H1 (cell line): ENCODE data around the gene COG7. TPM values are rescaled to one million over a fixed set of nuclear protein-coding genes. Genes with fewer than 3 reads are reported as not detected.
"Not testable (repeated sequence)": the region's sequence is repeated elsewhere in the genome, so short reads cannot be mapped to it uniquely, and the experiment has no call there.

Source experiments
- CTCF ChIA-PET: fragments of 300-600 bp; sonication (Branson Sonifier 250); formaldehyde crosslinking; loops from one replicate; lab custom pipeline; 2021; ENCODE audit not compliant: partially characterized antibody; lab: Charles Lee
- POLR2A ChIA-PET: fragments of 300-600 bp; sonication (Branson Sonifier 250); formaldehyde crosslinking; loops from one replicate; lab custom pipeline; 2021; ENCODE audit warnings: inconsistent platforms; ENCODE audit not compliant: partially characterized antibody; lab: Charles Lee
- DNase-seq, 2 experiments: peaks; one replicate each; pipeline versions ENCODE4 v3.0.0 to v3.0.0-alpha.2; 2010 to 2022; ENCODE audit warnings: low spot score in 2 of 2, low read depth in 1 of 2, mixed read lengths in 1 of 2
- FAIRE-seq: peaks from 2 replicates; lab custom pipeline; 2011; peaks lifted over from hg19 to GRCh38; lab: Jason Lieb, UNC
- H2AFZ ChIP-seq: 2 replicates; pipeline ENCODE4 v1.8.1; 2012; ENCODE audit warnings: low read length, inconsistent platforms
- H2AK5ac ChIP-seq: 2 replicates; pipeline ENCODE4 v1.6.1; 2013; ENCODE audit warnings: low read depth, low read length
- H2BK120ac ChIP-seq: replicated peaks from 2 replicates; pipeline ENCODE3; 2013; ENCODE audit warnings: low read depth, low read length, inconsistent platforms
- H2BK12ac ChIP-seq: 2 replicates; pipeline ENCODE4 v1.6.1; 2013; ENCODE audit warnings: low read depth, low read length
- H2BK15ac ChIP-seq: 2 replicates; pipeline ENCODE4 v1.6.1; 2013; ENCODE audit warnings: low read length
- H2BK20ac ChIP-seq: 2 replicates; pipeline ENCODE4 v1.6.1; 2013; ENCODE audit warnings: low read length
- H2BK5ac ChIP-seq: 2 replicates; pipeline ENCODE4 v1.6.1; 2013; ENCODE audit warnings: low read depth, low read length
- H3K14ac ChIP-seq: 2 replicates; pipeline ENCODE4 v1.6.1; 2013; ENCODE audit warnings: inconsistent platforms; ENCODE audit not compliant: insufficient read length
- H3K18ac ChIP-seq: 2 replicates; pipeline ENCODE4 v1.6.1; 2013; ENCODE audit warnings: low read length; ENCODE audit errors: extremely low read depth
- H3K23ac ChIP-seq: 2 replicates; pipeline ENCODE4 v1.6.1; 2013; ENCODE audit warnings: inconsistent platforms; ENCODE audit not compliant: insufficient read length
- H3K23me2 ChIP-seq: 2 replicates; pipeline ENCODE4 v1.6.1; 2013; ENCODE audit warnings: low read depth, low read length
- H3K27ac ChIP-seq: 2 replicates; pipeline ENCODE4 v1.6.1; 2011; ENCODE audit warnings: low read depth, low read length, inconsistent platforms
- H3K27me3 ChIP-seq, 4 experiments: replicated peaks in 1 of 4; 1 replicate in 1 of 4; 2 replicates in 3 of 4; pipeline versions ENCODE4 v1.6.1 to v1.8.1; 2011 to 2013; ENCODE audit warnings: low read length in 3 of 4, mild to moderate bottlenecking in 3 of 4, inconsistent platforms in 2 of 4, mixed read lengths in 2 of 4, moderate library complexity in 1 of 4; ENCODE audit not compliant: control insufficient read depth in 3 of 4, insufficient read depth in 3 of 4; ENCODE audit errors: extremely low read depth in 1 of 4
- H3K36me3 ChIP-seq, 4 experiments: 2 replicates each; pipeline versions ENCODE4 v1.6.1 to v1.8.1; 2011 to 2013; ENCODE audit warnings: mild to moderate bottlenecking in 4 of 4, low read length in 3 of 4, moderate library complexity in 2 of 4, control low read depth in 1 of 4, inconsistent platforms in 1 of 4; ENCODE audit not compliant: insufficient read depth in 4 of 4, control insufficient read depth in 2 of 4
- H3K4ac ChIP-seq: replicated peaks from 2 replicates; pipeline ENCODE3; 2013; ENCODE audit warnings: low read length, low read depth, mixed read lengths, inconsistent platforms; ENCODE audit not compliant: insufficient read length
- H3K4me1 ChIP-seq, 4 experiments: replicated peaks in 1 of 4; 1 replicate in 1 of 4; 2 replicates in 3 of 4; pipeline versions ENCODE4 v1.6.1 to v1.8.1; 2011 to 2013; ENCODE audit warnings: low read length in 3 of 4, inconsistent platforms in 2 of 4, mixed read lengths in 1 of 4; ENCODE audit not compliant: insufficient read depth in 4 of 4, control insufficient read depth in 3 of 4
- H3K4me2 ChIP-seq, 2 experiments: 2 replicates each; pipeline versions ENCODE4 v1.6.1 to v1.8.1; 2011 to 2013; ENCODE audit warnings: low read depth in 2 of 2, low read length in 2 of 2, control low read depth in 1 of 2, inconsistent platforms in 1 of 2, mild to moderate bottlenecking in 1 of 2; ENCODE audit not compliant: insufficient read depth in 1 of 2
- H3K4me3 ChIP-seq, 4 experiments: fragments of 200-600, 300-600 bp in 1 of 4; sonication (generic), shearing (Covaris generic), sonication (Bioruptor Twin) in 1 of 4; 2 replicates each; pipeline versions ENCODE4 v1.5.1 to v1.8.1; 2011 to 2016; ENCODE audit warnings: low read length in 4 of 4, low read depth in 3 of 4, control low read depth in 2 of 4, inconsistent platforms in 2 of 4, mild to moderate bottlenecking in 2 of 4, mixed read lengths in 1 of 4, moderate library complexity in 1 of 4; ENCODE audit not compliant: insufficient read depth in 2 of 4; ENCODE audit errors: extremely low read depth in 1 of 4
- H3K56ac ChIP-seq: replicated peaks from 2 replicates; pipeline ENCODE3; 2013; ENCODE audit warnings: low read depth, mild to moderate bottlenecking, mixed read lengths, low read length, inconsistent platforms; ENCODE audit not compliant: insufficient read length
- H3K79me1 ChIP-seq: 2 replicates; pipeline ENCODE4 v1.6.1; 2013; ENCODE audit warnings: low read depth, low read length, control low read depth
- H3K79me2 ChIP-seq, 2 experiments: 2 replicates each; pipeline versions ENCODE4 v1.6.1 to v1.8.1; 2012 to 2013; ENCODE audit warnings: low read length in 2 of 2, mild to moderate bottlenecking in 2 of 2, inconsistent platforms in 1 of 2; ENCODE audit not compliant: insufficient read depth in 2 of 2, control insufficient read depth in 1 of 2
- H3K9ac ChIP-seq, 4 experiments: replicated peaks in 1 of 4; 1 replicate in 1 of 4; 2 replicates in 3 of 4; pipeline versions ENCODE4 v1.6.1 to v1.8.1; 2011 to 2013; ENCODE audit warnings: low read depth in 3 of 4, low read length in 3 of 4, control low read depth in 2 of 4, mild to moderate bottlenecking in 2 of 4, moderate library complexity in 2 of 4, inconsistent platforms in 1 of 4; ENCODE audit errors: extremely low read depth in 1 of 4
- H3K9me3 ChIP-seq, 2 experiments: 2 replicates each; pipeline versions ENCODE4 v1.6.1 to v1.8.1; 2012 to 2013; ENCODE audit warnings: mild to moderate bottlenecking in 2 of 2, moderate library complexity in 2 of 2, control low read depth in 1 of 2, inconsistent platforms in 1 of 2, low read depth in 1 of 2, low read length in 1 of 2, mixed read lengths in 1 of 2; ENCODE audit not compliant: insufficient read depth in 2 of 2
- H4K20me1 ChIP-seq, 2 experiments: replicated peaks in 1 of 2; 2 replicates each; pipeline versions ENCODE3 to v1.8.1; 2011 to 2013; ENCODE audit warnings: inconsistent platforms in 2 of 2, low read length in 2 of 2, mild to moderate bottlenecking in 1 of 2; ENCODE audit not compliant: insufficient read depth in 2 of 2, control insufficient read depth in 1 of 2
- H4K5ac ChIP-seq: 2 replicates; pipeline ENCODE4 v1.6.1; 2013; ENCODE audit warnings: low read length, low read depth, mixed read lengths, inconsistent platforms; ENCODE audit not compliant: insufficient read length
- H4K8ac ChIP-seq: 2 replicates; pipeline ENCODE4 v1.8.0; 2013; ENCODE audit warnings: mild to moderate bottlenecking, moderate library complexity, low read length, inconsistent platforms; ENCODE audit not compliant: insufficient read depth; ENCODE audit errors: extremely low read depth
- H4K91ac ChIP-seq: replicated peaks from 2 replicates; pipeline ENCODE3; 2013; ENCODE audit warnings: low read length, mixed read lengths, inconsistent platforms; ENCODE audit not compliant: insufficient read length
- WGBS, 2 experiments: shearing (Covaris generic) in 1 of 2; methylation state at CpG; one replicate each; pipeline versions ENCODE4 v1.1.6 to v1.1.7; 2013 to 2015; ENCODE audit warnings: low lambda C conversion rate in 2 of 2, mixed read lengths in 2 of 2, inconsistent platforms in 1 of 2, low coverage in 1 of 2, missing lambda C conversion rate in 1 of 2; ENCODE audit not compliant: insufficient replicate concordance in 2 of 2, insufficient coverage in 1 of 2, insufficient read length in 1 of 2; ENCODE audit errors: extremely low coverage in 1 of 2, missing lambda C conversion rate in 1 of 2; 5-methylcytosine and 5-hydroxymethylcytosine counted together
- polyA plus RNA-seq, 7 experiments: library from polyadenylated mRNA; depleted of rRNA in 3 of 7; stranded (reverse) in 5 of 7; unstranded in 2 of 7; fragments of >200 nt in 5 of 7; fragments of 200-250 nt in 2 of 7; gene quantifications; 1 replicate in 5 of 7; 2 replicates in 1 of 7; 4 replicates in 1 of 7; pipeline versions ENCODE4 v1.2.1 to v1.2.3, GENCODE V29; 2011 to 2013; ENCODE audit warnings: missing spikeins in 2 of 7, mixed read lengths in 2 of 7
- total RNA-seq: library from RNA; stranded (reverse); fragmentation: NEBNext Ultra II Directional; extraction: Animal tissue kit (Norgen Biotek cat#: 25700); gene quantifications from 2 replicates; pipeline ENCODE4 v1.2.1, GENCODE V29; 2021

COG7 gene
- total and polyA plus RNA-seq, 2 of the 8 experiments (the other 6 are each of a cell fraction or from before 2014, with no cell fraction given): 17.2 to 40.4 TPM

GRCh38 chr16:23483492-23483891 lies 30.5 kb upstream of the COG7 start:
- DNase-seq, H4K5ac ChIP-seq, H3K4me1 ChIP-seq, H2BK20ac ChIP-seq, H3K4me2 ChIP-seq, H3K18ac ChIP-seq, H3K9me3 ChIP-seq, H3K27me3 ChIP-seq, H4K8ac ChIP-seq, H3K23ac ChIP-seq, H3K9ac ChIP-seq, H2BK15ac ChIP-seq, H3K23me2 ChIP-seq, H2BK120ac ChIP-seq, H2AFZ ChIP-seq, H3K79me1 ChIP-seq, H2AK5ac ChIP-seq, H3K14ac ChIP-seq, H3K56ac ChIP-seq, H2BK12ac ChIP-seq, H3K79me2 ChIP-seq, H3K4ac ChIP-seq, H3K4me3 ChIP-seq, FAIRE-seq, H2BK5ac ChIP-seq, H4K91ac ChIP-seq, H3K27ac ChIP-seq: not testable (repeated sequence)
- ChIA-PET POLR2A (interaction anchor here (1.6 kb wide), 1 partner anchor 12 kb away, joined by 3 read pairs; no protein-coding TSS in a partner anchor), CTCF (interaction anchor here (0.6 kb wide), 1 partner anchor 151 kb away, joined by 3 read pairs; no protein-coding TSS in a partner anchor)
- WGBS, 2 experiments: 93% methylated on average over 8 of the region's 8 CpGs; no CpG with 5 or more reads in 1 of the 2 experiments
- Histone ChIP-seq H3K36me3 (peaks cover 63 to 93% (median 84%) of the 10 kb centered on the region in 4 experiments), H4K20me1 (peaks cover 13 to 15% of the 10 kb centered on the region in 2 experiments)
